ENCODE results near the gene OGDH. TPM values are rescaled to one million over a fixed set of nuclear protein-coding genes. Genes with fewer than 3 reads are reported as not detected.

The OGDH gene
- total and polyA plus RNA-seq, 2 experiments from 2014 or later: 13.5 to 76.9 TPM

GRCh38 chr7:44587843-44588711, 18.4 kb upstream of the OGDH start:
- Histone ChIP-seq H3F3A (replicated peaks; ENCODE audit: low read depth) (no peaks in the 10 kb centered on the region), H3K4me1 (ENCODE audit: insufficient read depth) (no peaks in the 10 kb centered on the region), H4K20me1 (replicated peaks; ENCODE audit: insufficient read depth) (no peaks in the 10 kb centered on the region), H2AFZ (no peak overlapping the region), H3K27me3 (ENCODE audit: insufficient read depth) (no peaks in the 10 kb centered on the region), H3K9me2 (ENCODE audit: insufficient read depth) (no peaks in the 10 kb centered on the region), H3K27ac (ENCODE audit: low read depth) (no peak overlapping the region), H3K79me2 (replicated peaks; ENCODE audit: insufficient read depth) (no peaks in the 10 kb centered on the region), H3K36me3 (ENCODE audit: insufficient read depth) (no peaks in the 10 kb centered on the region), H3K4me3 (no peak overlapping the region), H3K4me2 (no peak overlapping the region)
- Mint-ChIP-seq H3K4me3 (no peak overlapping the region), H3K36me3 (ENCODE audit: low read depth) (no peaks in the 10 kb centered on the region), H3K27me3 (ENCODE audit: insufficient read depth, low read depth, poor library complexity) (peaks cover under 1% of the 10 kb centered on the region), H3K9me3 (no peaks in the 10 kb centered on the region), H3K27ac (no peak overlapping the region), H3K4me1 (no peaks in the 10 kb centered on the region; the same call in 2 of the 3 replicates)
- DNase-seq (ENCODE audit: low spot score): peak; percentile 29
- no peak for TF ChIP-seq REST (IDR thresholded peaks at IDR 0.05; ENCODE audit: unreplicated experiment)
- no peak for TF ChIP-seq ZNF114 (CRISPR knock-in tag; IDR thresholded peaks at IDR 0.05)
- no peak for TF ChIP-seq ETS1 (IDR thresholded peaks at IDR 0.05)
- peak; percentile 51 to 75; a peak in 3 of 4 replicates for TF ChIP-seq CTCF (conservative IDR thresholded peaks at IDR 0.05; ENCODE audit: low read depth in 2 of 2)
- no peak for TF ChIP-seq EZH2phosphoT487 (IDR thresholded peaks at IDR 0.05; ENCODE audit: unreplicated experiment)
- TF ChIP-seq POLR2AphosphoS5 (IDR thresholded peaks at IDR 0.05; ENCODE audit: low read depth): no peak
- no peak for TF ChIP-seq STAT1 (IDR thresholded peaks at IDR 0.05; ENCODE audit: unreplicated experiment)
- ATAC-seq: no peak

- Histone ChIP-seq H2AFZ (0 out of 2 replicates have a peak overlapping the region, but pooled peaks have one; percentile 56), H3K4me1 (ENCODE audit: insufficient read depth) (no peaks in the 10 kb centered on the region), H3K27me3 (ENCODE audit: insufficient read depth) (no peaks in the 10 kb centered on the region), H3K4me2 (no peak overlapping the region), H3K9me2 (ENCODE audit: insufficient read depth) (no peaks in the 10 kb centered on the region), H3K4me3 (no peak overlapping the region), H3K27ac (ENCODE audit: low read depth) (no peak overlapping the region), H3K36me3 (ENCODE audit: insufficient read depth) (no peaks in the 10 kb centered on the region), H3K79me2 (replicated peaks; ENCODE audit: insufficient read depth) (no peaks in the 10 kb centered on the region), H4K20me1 (replicated peaks; ENCODE audit: insufficient read depth) (no peaks in the 10 kb centered on the region), H3F3A (replicated peaks; ENCODE audit: low read depth) (no peaks in the 10 kb centered on the region)
- no peaks in the 10 kb centered on the region for H3K36me3 Mint-ChIP-seq (ENCODE audit: low read depth)
- no peaks in the 10 kb centered on the region for H3K9me3 Mint-ChIP-seq
- no peaks in the 10 kb centered on the region for H3K4me1 Mint-ChIP-seq
- no peak overlapping the region for H3K4me3 Mint-ChIP-seq
- no peak for ATAC-seq
- H3K27me3 Mint-ChIP-seq (ENCODE audit: insufficient read depth, low read depth, poor library complexity): peaks cover 5% of the 10 kb centered on the region
- no peak for DNase-seq (ENCODE audit: low spot score)
- H3K27ac Mint-ChIP-seq: no peak overlapping the region
- TF ChIP-seq EZH2 (IDR thresholded peaks at IDR 0.05; ENCODE audit: low read depth, unreplicated experiment) (no peak), ZNF114 (CRISPR knock-in tag; IDR thresholded peaks at IDR 0.05) (no peak), CTCF (conservative IDR thresholded peaks at IDR 0.05; ENCODE audit: low read depth in 2 of 2) (no peak), CREB1 (CRISPR knock-in tag; IDR thresholded peaks at IDR 0.05; ENCODE audit: low read depth) (no peak), STAT1 (IDR thresholded peaks at IDR 0.05; ENCODE audit: unreplicated experiment) (no peak), REST (IDR thresholded peaks at IDR 0.05; ENCODE audit: unreplicated experiment) (no peak), EZH2phosphoT487 (IDR thresholded peaks at IDR 0.05; ENCODE audit: unreplicated experiment) (no peak)
Measured at GRCh38 chr7:44590910-44591309, 15.5 kb upstream of the OGDH start.

Data from GM23338 (cell line).